Measurements from ENCODE around the gene GAL3ST1. TPM values are rescaled to one million over a fixed set of nuclear protein-coding genes. Genes with fewer than 3 reads are reported as not detected.
A peak's percentile ranks its signal among the peaks of the same experiment; 100 is the strongest.
"Not testable (repeated sequence)": the region's sequence is repeated elsewhere in the genome, so short reads cannot be mapped to it uniquely, and the experiment has no call there.

GAL3ST1 gene
- total and polyA plus RNA-seq, 4 experiments from 2014 or later = 0.48 to 2.8 (median 1.4) TPM; not detected in 1

GRCh38 chr22:30557243-30557642, 17.2 kb downstream of the GAL3ST1 start:
- H3K4me1 Mint-ChIP-seq = no peaks in the 10 kb centered on the region
- no peaks in the 10 kb centered on the region for H3K27me3 Mint-ChIP-seq
- no peaks in the 10 kb centered on the region for H3K9me3 Mint-ChIP-seq
- intact Hi-C loops (cut with micrococcal nuclease) = no loop called here
- Histone ChIP-seq H3K27ac (ENCODE audit: low read depth, low read length) (no peak overlapping the region), H3K9me3 (ENCODE audit: control insufficient read depth in 1 of 2, low read length in 2 of 2) (no peaks in the 10 kb centered on the region), H3K4me1 (ENCODE audit: insufficient read depth, low read length) (no peaks in the 10 kb centered on the region), H3K36me3 (ENCODE audit: insufficient read depth, low read length) (no peaks in the 10 kb centered on the region), H3K4me3 (ENCODE audit: low read length in 2 of 2) (no peak overlapping the region), H3K27me3 (ENCODE audit: insufficient read depth, low read length) (no peaks in the 10 kb centered on the region)
- no peak for DNase-seq
- H3K36me3 Mint-ChIP-seq = no peaks in the 10 kb centered on the region
- no peak overlapping the region for H3K4me3 Mint-ChIP-seq
- no peak overlapping the region for H3K27ac Mint-ChIP-seq
- ChIA-PET CTCF (ENCODE audit: partially characterized antibody) (no interaction called here), POLR2A (ENCODE audit: partially characterized antibody) (no interaction called here)

GRCh38 chr22:30556388-30556787, 18.1 kb downstream of the GAL3ST1 start:
- Histone ChIP-seq H3K27me3 (ENCODE audit: insufficient read depth, low read length) (no peaks in the 10 kb centered on the region), H3K4me3 (ENCODE audit: low read length in 2 of 2) (no peak overlapping the region), H3K4me1 (ENCODE audit: insufficient read depth, low read length) (no peaks in the 10 kb centered on the region), H3K36me3 (ENCODE audit: insufficient read depth, low read length) (no peaks in the 10 kb centered on the region), H3K9me3 (ENCODE audit: control insufficient read depth in 1 of 2, low read length in 2 of 2) (no peaks in the 10 kb centered on the region), H3K27ac (ENCODE audit: low read depth, low read length) (no peak overlapping the region)
- no peaks in the 10 kb centered on the region for H3K9me3 Mint-ChIP-seq
- ChIA-PET CTCF (ENCODE audit: partially characterized antibody) (no interaction called here), POLR2A (ENCODE audit: partially characterized antibody) (no interaction called here)
- intact Hi-C loops (cut with micrococcal nuclease) = no loop called here
- no peaks in the 10 kb centered on the region for H3K36me3 Mint-ChIP-seq
- DNase-seq = no peak
- H3K4me3 Mint-ChIP-seq = no peak overlapping the region
- H3K27ac Mint-ChIP-seq = no peak overlapping the region
- H3K27me3 Mint-ChIP-seq = no peaks in the 10 kb centered on the region
- no peaks in the 10 kb centered on the region for H3K4me1 Mint-ChIP-seq

- H3K9me3 ChIP-seq (ENCODE audit: control insufficient read depth in 1 of 2, low read length in 2 of 2) = no peaks in the 10 kb centered on the region
- H3K27me3 ChIP-seq (ENCODE audit: insufficient read depth, low read length) = no peaks in the 10 kb centered on the region
- ChIA-PET CTCF (ENCODE audit: partially characterized antibody) (no interaction called here), POLR2A (ENCODE audit: partially characterized antibody) (no interaction called here)
- no peak for DNase-seq
- intact Hi-C loops (cut with micrococcal nuclease) = no loop called here
- no peaks in the 10 kb centered on the region for H3K36me3 ChIP-seq (ENCODE audit: insufficient read depth, low read length)
- Mint-ChIP-seq H3K9me3 (no peaks in the 10 kb centered on the region), H3K27me3 (no peaks in the 10 kb centered on the region), H3K4me1 (no peaks in the 10 kb centered on the region), H3K4me3 (no peak overlapping the region), H3K27ac (no peak overlapping the region), H3K36me3 (no peaks in the 10 kb centered on the region)
- H3K4me3 ChIP-seq (ENCODE audit: low read length in 2 of 2) = no peak overlapping the region
- no peaks in the 10 kb centered on the region for H3K4me1 ChIP-seq (ENCODE audit: insufficient read depth, low read length)
- H3K27ac ChIP-seq (ENCODE audit: low read depth, low read length) = no peak overlapping the region
These were observed 18.9 kb downstream of the GAL3ST1 start for GRCh38 chr22:30555282-30556210.

- H3K9me3 Mint-ChIP-seq = no peaks in the 10 kb centered on the region
- Histone ChIP-seq H3K27ac (ENCODE audit: low read depth, low read length) (no peak overlapping the region), H3K27me3 (ENCODE audit: insufficient read depth, low read length) (no peaks in the 10 kb centered on the region), H3K4me1 (ENCODE audit: insufficient read depth, low read length) (no peaks in the 10 kb centered on the region), H3K9me3 (ENCODE audit: control insufficient read depth in 1 of 2, low read length in 2 of 2) (no peaks in the 10 kb centered on the region), H3K4me3 (ENCODE audit: low read length in 2 of 2) (no peak overlapping the region), H3K36me3 (ENCODE audit: insufficient read depth, low read length) (no peaks in the 10 kb centered on the region)
- ChIA-PET POLR2A (ENCODE audit: partially characterized antibody) (no interaction called here), CTCF (ENCODE audit: partially characterized antibody) (no interaction called here)
- H3K4me3 Mint-ChIP-seq = no peak overlapping the region
- DNase-seq = no peak
- no peaks in the 10 kb centered on the region for H3K4me1 Mint-ChIP-seq
- peak overlapping the region in 1 of 7 donors; percentile 62 for H3K27ac Mint-ChIP-seq
- intact Hi-C loops (cut with micrococcal nuclease) = no loop called here
- H3K36me3 Mint-ChIP-seq = no peaks in the 10 kb centered on the region
- H3K27me3 Mint-ChIP-seq = peaks cover 2% of the 10 kb centered on the region in 2 donors
These were observed 20.5 kb downstream of the GAL3ST1 start for GRCh38 chr22:30553971-30554370.

GRCh38 chr22:30552719-30553118, 21.7 kb downstream of the GAL3ST1 start:
- Mint-ChIP-seq H3K36me3 (no peaks in the 10 kb centered on the region), H3K27me3 (peaks cover 3 to 6% of the 10 kb centered on the region in 2 donors), H3K4me1 (no peaks in the 10 kb centered on the region), H3K4me3 (no peak overlapping the region), H3K9me3 (no peaks in the 10 kb centered on the region), H3K27ac (no peak overlapping the region)
- POLR2A ChIA-PET (ENCODE audit: partially characterized antibody) = no interaction called here
- no peak for DNase-seq
- CTCF ChIA-PET (ENCODE audit: partially characterized antibody) = no interaction called here
- H3K27me3 ChIP-seq (ENCODE audit: insufficient read depth, low read length) = no peaks in the 10 kb centered on the region
- intact Hi-C loops (cut with micrococcal nuclease) = no loop called here
- H3K4me1 ChIP-seq (ENCODE audit: insufficient read depth, low read length) = no peaks in the 10 kb centered on the region
- H3K9me3 ChIP-seq (ENCODE audit: control insufficient read depth in 1 of 2, low read length in 2 of 2) = no peaks in the 10 kb centered on the region
- H3K27ac ChIP-seq (ENCODE audit: low read depth, low read length) = no peak overlapping the region
- H3K36me3 ChIP-seq (ENCODE audit: insufficient read depth, low read length) = no peaks in the 10 kb centered on the region
- H3K4me3 ChIP-seq (ENCODE audit: low read length in 2 of 2) = no peak overlapping the region

- POLR2A ChIA-PET (ENCODE audit: partially characterized antibody); H3K4me3 ChIP-seq (ENCODE audit: low read length in 2 of 2); H3K4me1 ChIP-seq (ENCODE audit: insufficient read depth, low read length); H3K36me3 ChIP-seq (ENCODE audit: insufficient read depth, low read length); H3K27me3 ChIP-seq (ENCODE audit: insufficient read depth, low read length); H3K27ac Mint-ChIP-seq; H3K4me1 Mint-ChIP-seq; H3K9me3 Mint-ChIP-seq; H3K4me3 Mint-ChIP-seq; CTCF ChIA-PET (ENCODE audit: partially characterized antibody); H3K27ac ChIP-seq (ENCODE audit: low read depth, low read length); H3K9me3 ChIP-seq (ENCODE audit: control insufficient read depth in 1 of 2, low read length in 2 of 2); intact Hi-C loops (cut with micrococcal nuclease); DNase-seq; H3K36me3 Mint-ChIP-seq; H3K27me3 Mint-ChIP-seq: not testable (repeated sequence)
These were observed 22.7 kb downstream of the GAL3ST1 start for GRCh38 chr22:30551813-30552212.

- ChIA-PET CTCF (ENCODE audit: partially characterized antibody) (no interaction called here), POLR2A (ENCODE audit: partially characterized antibody) (no interaction called here)
- H3K4me3 ChIP-seq (ENCODE audit: low read length in 2 of 2) = no peak overlapping the region
- Mint-ChIP-seq H3K9me3 (no peaks in the 10 kb centered on the region), H3K27ac (peak overlapping the region in 1 of 7 donors; percentile 36), H3K4me1 (peaks cover 0 to 4% (median 2%) of the 10 kb centered on the region in 4 donors), H3K4me3 (no peak overlapping the region), H3K36me3 (no peaks in the 10 kb centered on the region), H3K27me3 (peaks cover 22 to 28% of the 10 kb centered on the region in 2 donors)
- H3K27ac ChIP-seq (ENCODE audit: low read depth, low read length) = no peak overlapping the region
- no peaks in the 10 kb centered on the region for H3K9me3 ChIP-seq (ENCODE audit: control insufficient read depth in 1 of 2, low read length in 2 of 2)
- intact Hi-C loops (cut with micrococcal nuclease) = no loop called here
- no peaks in the 10 kb centered on the region for H3K4me1 ChIP-seq (ENCODE audit: insufficient read depth, low read length)
- no peaks in the 10 kb centered on the region for H3K36me3 ChIP-seq (ENCODE audit: insufficient read depth, low read length)
- H3K27me3 ChIP-seq (ENCODE audit: insufficient read depth, low read length) = peaks cover 7% of the 10 kb centered on the region
- no peak for DNase-seq
These were observed 27.3 kb downstream of the GAL3ST1 start for GRCh38 chr22:30547188-30547587.
